LHCN-M2 (cell line): ENCODE data around the gene IL1RL2. TPM values are rescaled to one million over a fixed set of nuclear protein-coding genes. Genes with fewer than 3 reads are reported as not detected.
A peak's percentile ranks its signal among the peaks of the same experiment; 100 is the strongest.

Source experiments
- DNase-seq: peaks from one replicate; pipeline ENCODE4 v3.0.0-alpha.2; 2012; ENCODE audit warnings: low read depth
- total RNA-seq: library from RNA; depleted of rRNA; stranded (reverse); fragments of >200 nt; gene quantifications from 2 replicates; pipeline ENCODE4 v1.2.3, GENCODE V29; 2014

The IL1RL2 gene
- total RNA-seq, 1 experiment from 2014 or later: 0.57 TPM

DNA sequence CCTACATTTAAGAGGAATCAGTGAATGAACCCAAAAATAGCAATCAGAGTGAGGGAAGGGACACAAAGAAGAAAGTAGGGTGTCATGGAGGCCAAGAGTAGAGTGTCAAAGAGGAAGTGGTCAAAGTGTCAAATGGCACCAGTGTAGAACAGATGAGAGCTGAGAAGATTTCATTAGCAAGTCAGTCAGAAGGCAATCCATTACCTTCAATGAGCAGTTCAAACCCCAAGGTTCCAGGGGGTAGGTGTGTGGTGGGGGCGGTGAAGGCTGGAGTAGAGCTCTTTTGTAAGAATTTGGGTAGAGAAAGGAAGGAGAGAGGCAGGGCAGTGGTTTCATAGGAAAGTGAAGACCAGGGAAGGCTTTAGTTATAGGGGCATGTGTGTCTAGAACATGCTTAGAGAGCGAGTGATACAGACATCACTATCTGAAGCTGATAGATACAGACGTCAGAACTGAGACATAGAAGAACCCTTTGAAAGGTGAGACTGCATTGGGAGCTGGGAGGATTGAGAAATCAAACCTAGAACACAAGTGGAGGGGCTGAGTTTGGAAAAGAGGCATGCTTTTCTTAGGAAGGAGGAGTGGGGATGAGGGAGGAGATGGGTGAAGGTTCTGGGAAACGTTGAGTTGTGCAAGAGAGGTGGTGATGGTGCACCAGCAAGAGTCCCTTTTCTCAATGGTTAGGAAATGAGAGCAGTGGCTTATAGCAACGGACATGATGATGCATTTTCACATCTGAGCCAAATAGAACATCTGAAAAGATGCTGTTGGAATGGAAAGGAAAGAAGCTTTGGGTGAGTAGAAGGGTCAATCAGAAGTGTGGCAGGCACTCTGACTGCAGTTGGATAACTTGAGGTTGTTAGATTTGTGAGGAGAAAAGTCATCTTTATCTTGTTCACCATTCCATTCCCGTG, 75.7 kb downstream of the IL1RL2 start:
- no peak for DNase-seq

DNA sequence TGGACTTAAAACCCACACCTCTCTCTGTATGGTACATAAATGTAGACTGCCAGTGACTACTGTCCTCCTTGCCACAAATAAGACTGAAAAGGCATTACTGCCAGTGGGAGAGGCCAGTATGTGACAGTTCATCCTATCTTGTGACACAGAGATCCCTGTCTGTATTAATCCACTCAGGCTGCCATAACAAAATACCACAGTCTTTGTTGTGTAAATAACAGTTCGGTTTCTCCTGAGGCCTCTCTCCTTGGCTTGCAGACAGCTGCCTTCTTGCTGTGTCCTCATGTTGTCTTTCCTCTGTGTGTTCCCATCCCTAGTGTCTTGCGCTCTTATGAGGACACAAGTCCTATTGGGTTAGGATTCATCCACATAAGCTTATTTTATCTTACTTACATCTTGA, 78.1 kb downstream of the IL1RL2 start:
- no peak for DNase-seq

- no peak for DNase-seq
Observed at GRCh38 chr2:102266204-102266603, 79.4 kb downstream of the IL1RL2 start.

DNA sequence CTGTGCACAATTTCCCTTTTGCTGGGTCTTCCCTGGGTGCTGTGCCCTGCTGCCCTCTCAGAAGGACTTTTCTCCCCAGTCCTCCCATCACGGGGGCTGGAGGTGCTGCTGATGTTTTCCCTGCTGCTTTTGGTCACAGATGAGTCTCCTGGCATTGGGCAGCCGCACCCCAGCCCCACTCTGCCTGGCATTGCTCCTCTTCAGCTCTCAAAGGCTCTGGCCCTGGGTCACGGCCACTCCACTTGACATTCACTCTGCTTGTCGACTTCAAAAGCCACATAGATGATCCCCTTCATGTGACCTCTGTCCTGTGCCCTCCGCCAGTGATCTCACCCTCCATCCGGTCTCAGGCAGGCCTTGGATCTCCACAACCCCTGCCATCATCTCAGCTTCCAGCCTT, 81.0 kb downstream of the IL1RL2 start:
- DNase-seq: no peak

DNA sequence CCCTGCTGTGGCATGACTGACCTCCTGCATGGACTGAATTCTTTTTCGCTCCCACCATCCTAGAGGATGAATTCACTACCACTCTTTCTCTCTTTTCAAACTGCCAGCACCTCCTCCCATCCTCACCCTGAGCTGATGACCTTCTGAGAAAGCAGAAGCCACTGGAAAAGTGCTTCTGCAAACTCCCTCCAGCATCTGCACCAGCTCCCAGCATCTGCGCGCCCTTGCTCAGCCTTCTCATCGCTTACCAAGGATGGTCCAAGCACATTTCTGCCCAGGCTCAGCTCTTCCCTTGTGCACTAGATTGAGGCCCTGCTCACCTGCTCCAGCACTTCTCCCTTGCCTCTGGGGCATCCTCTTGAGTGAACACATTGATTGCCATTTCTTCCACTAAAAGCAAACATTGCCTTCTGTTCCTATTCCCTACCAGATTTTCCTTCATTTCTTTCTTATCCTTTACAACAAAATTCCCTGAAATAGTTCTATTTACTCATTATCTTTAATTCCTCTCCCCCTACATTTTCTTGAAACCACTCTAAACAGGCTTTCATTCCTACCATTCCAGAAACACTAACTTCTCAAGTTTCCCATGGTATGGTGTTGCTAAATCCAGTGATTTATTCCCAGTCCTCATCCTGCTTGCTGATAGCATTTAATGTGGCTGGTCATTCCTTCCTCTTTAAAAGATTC, 81.8 kb downstream of the IL1RL2 start:
- peak; percentile 32 for DNase-seq

- DNase-seq: no peak
Observed at GRCh38 chr2:102269200-102269524, 82.3 kb downstream of the IL1RL2 start.

DNA sequence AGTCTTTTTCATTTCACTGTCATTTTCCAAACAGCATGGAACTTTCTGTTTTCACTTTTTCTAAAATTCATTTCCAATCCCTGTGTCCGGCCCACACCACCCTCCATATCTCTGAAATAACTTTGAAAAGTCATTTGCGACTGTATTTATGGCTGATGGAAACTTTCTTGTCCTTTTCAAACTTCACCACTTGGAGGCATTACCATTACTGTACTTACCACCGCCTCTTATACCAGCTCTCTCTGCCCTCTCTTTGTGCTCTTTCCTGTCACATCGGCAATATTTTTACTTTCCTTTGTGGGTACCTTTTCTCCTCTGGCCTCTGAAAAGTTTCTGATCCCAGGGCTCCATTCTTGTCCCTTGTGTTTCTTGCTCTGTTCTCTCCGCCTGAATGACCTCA, 85.0 kb downstream of the IL1RL2 start:
- no peak for DNase-seq

DNA sequence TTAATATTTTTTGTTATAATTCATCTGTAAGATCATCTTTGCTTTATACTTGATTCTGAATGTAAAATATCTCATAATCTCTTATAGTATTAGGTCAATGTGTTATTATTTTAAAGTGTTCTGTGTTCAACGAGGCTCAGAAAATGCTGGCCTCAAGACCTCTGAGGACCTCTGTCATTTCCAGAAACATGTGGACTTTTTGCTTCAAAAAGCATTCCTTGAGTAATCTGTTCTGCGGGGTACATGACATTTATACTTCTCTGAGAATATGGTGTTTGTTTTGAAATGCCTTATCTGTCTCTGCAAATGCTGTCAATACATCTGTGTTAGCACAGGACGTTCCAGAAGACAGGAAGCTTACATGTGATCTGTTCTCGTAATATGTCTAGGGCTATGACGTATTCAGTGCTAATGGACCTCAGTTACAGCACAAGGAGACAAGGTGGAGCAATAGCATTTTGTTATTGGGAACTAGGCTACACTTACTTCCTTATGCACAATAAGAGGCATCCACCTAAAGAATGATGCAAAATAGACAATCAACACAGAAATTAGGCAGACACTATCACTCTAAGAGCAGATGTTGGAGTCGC, 86.9 kb downstream of the IL1RL2 start:
- no peak for DNase-seq

- DNase-seq: no peak
Observed at GRCh38 chr2:102276549-102277201, 89.9 kb downstream of the IL1RL2 start.

GRCh38 chr2:102277202-102277700, 90.4 kb downstream of the IL1RL2 start:
- no peak for DNase-seq

- peak; percentile 39 for DNase-seq
Observed at GRCh38 chr2:102278720-102279390, 92.0 kb downstream of the IL1RL2 start.

DNA sequence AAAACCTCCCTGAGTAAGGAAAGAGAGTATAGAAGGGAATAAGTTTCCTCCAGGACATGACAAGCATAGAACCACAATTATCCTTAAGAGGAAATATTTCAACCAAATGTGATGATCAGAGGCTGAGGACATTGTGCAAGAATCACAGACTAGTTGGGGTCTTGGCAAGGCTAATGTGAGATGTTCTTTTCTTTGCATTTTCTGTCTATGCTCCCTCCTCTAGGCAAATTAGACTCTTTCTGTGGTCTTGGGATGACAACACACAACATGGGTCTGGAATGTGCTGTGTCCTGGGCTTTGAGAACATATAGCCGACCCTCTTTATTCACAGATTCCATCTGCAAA, 92.5 kb downstream of the IL1RL2 start:
- DNase-seq: no peak

GRCh38 chr2:102282678-102283091, 95.9 kb downstream of the IL1RL2 start:
- no peak for DNase-seq

GRCh38 chr2:102283996-102284395, 97.2 kb downstream of the IL1RL2 start:
- no peak for DNase-seq

DNA sequence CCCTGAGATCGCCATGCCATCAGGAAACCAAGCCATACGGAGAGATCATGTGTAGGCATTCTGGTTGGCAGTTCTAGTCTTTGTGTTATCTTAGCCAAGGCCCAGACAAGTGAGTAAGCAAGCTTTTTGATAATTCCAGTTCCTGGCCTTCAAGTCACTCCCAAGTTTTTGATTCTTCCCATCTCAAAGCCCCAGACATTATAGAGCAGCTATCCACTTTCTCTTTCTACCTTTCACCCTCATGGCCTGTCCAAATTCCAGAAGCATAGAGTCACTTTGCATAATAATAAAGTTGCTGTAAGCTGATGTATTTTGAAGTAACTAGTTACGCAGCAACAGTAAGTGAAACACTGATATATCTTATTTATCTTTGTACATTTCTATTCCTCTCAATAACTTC, 97.8 kb downstream of the IL1RL2 start:
- DNase-seq: no peak

- no peak for DNase-seq
Observed at GRCh38 chr2:102285368-102285767, 98.5 kb downstream of the IL1RL2 start.

DNA sequence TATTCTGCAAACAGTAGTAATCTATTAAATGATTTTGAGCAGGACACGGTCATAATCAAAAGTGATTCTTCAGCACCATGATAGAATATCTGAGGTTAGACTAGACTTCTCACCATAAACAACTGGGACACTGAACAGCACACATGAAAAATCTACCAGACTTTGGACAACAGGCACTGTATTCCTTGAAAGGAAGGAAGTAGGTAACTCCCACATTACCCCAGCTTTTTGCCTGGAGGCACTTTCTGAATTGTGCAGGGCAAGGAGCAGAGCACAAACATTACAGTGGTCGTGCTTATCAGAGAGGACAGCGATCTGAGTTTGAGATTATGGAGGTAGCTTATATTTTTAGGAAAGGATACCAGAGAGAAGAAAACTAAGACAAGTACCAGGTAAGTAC, 99.2 kb downstream of the IL1RL2 start:
- DNase-seq: no peak

- no peak for DNase-seq
Observed at GRCh38 chr2:102289129-102289528, 102.3 kb downstream of the IL1RL2 start.
